Gastrocnemius medialis (tissue), 4 donors: ENCODE data around the gene TMEM38A.

Experiments used
- POLR2A ChIP-seq, 2 donors: fragments of 450-650 bp; IDR thresholded peaks; one replicate each; pipeline ENCODE4 v1.6.1; 2017; ENCODE audit warnings: antibody characterized with exemption in 2 of 2, mild to moderate bottlenecking in 2 of 2, moderate library complexity in 2 of 2
- TF ChIP-seq, protein P1 (sequence below), 5 experiments: fragments of 450-650 bp in 3 of 5; fragments of 200-600 bp in 2 of 5; sonication (generic) in 2 of 5; IDR thresholded peaks in 4 of 5; conservative IDR thresholded peaks in 1 of 5; 1 replicate in 4 of 5; 2 replicates in 1 of 5; pipeline ENCODE4 v1.5.1; 2016 to 2019; ENCODE audit warnings: antibody characterized with exemption in 5 of 5, mild to moderate bottlenecking in 3 of 5, moderate library complexity in 3 of 5

DNA sequence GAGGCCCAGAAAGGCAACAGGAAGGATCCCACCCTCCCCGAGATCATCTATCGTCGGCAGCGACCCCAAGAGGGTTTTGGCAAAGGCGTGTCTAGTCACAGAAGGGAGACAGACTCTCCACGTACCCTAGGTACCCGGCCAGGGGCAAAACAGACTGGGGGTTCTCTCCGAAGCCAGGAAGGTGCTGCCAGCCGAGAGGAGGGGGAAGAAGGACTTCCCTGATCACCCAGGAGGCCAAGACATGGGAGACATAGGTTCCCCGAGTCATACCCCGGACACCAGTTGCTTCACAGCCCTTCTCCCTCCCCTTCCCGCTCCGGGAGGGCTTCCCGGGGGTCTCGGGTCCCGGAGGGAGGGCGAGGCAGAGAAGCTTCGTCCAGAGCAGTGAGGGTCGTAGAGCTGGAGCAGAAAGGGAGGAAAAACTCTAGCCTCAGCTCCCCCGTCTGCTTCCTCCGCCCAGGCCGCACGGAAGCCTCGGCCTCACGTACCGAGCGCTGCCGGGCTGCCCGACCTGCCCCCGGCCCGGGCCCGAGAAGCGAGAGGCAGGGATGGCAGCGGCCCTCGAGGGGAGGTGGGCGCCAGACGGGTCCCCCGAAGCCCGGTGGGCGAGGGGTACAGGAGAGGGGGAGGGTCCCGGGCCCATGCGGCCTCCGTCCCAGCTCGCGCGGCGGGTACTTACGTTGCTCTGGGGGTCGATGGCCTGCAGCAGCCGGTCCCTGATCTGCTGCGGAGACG, 33.6 kb upstream of the TMEM38A start:
- TF ChIP-seq, protein P1, sequence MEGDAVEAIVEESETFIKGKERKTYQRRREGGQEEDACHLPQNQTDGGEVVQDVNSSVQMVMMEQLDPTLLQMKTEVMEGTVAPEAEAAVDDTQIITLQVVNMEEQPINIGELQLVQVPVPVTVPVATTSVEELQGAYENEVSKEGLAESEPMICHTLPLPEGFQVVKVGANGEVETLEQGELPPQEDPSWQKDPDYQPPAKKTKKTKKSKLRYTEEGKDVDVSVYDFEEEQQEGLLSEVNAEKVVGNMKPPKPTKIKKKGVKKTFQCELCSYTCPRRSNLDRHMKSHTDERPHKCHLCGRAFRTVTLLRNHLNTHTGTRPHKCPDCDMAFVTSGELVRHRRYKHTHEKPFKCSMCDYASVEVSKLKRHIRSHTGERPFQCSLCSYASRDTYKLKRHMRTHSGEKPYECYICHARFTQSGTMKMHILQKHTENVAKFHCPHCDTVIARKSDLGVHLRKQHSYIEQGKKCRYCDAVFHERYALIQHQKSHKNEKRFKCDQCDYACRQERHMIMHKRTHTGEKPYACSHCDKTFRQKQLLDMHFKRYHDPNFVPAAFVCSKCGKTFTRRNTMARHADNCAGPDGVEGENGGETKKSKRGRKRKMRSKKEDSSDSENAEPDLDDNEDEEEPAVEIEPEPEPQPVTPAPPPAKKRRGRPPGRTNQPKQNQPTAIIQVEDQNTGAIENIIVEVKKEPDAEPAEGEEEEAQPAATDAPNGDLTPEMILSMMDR (IDR thresholded peaks at IDR 0.05 in 4 of 5, conservative IDR thresholded peaks at IDR 0.05 in 1 of 5), result no peak
- TF ChIP-seq POLR2A (IDR thresholded peaks at IDR 0.05), result no peak
